PFSK-1 (cell line): Measurements from ENCODE around the gene DNALI1.

Experiments
- POLR2AphosphoS5 ChIP-seq: IDR thresholded peaks from 2 replicates; pipeline ENCODE4 v1.6.1; 2012; ENCODE audit warnings: low read depth, mild to moderate bottlenecking, control low read depth, low read length, moderate library complexity
- REST ChIP-seq, 2 experiments: IDR thresholded peaks; 2 replicates each; pipeline versions ENCODE4 v1.6.1 to v1.8.0; 2011 to 2012; ENCODE audit warnings: low read depth in 2 of 2, low read length in 2 of 2, control low read depth in 1 of 2, inconsistent platforms in 1 of 2, mild to moderate bottlenecking in 1 of 2, moderate library complexity in 1 of 2; ENCODE audit not compliant: insufficient read depth in 1 of 2
- SIN3A ChIP-seq: IDR thresholded peaks from 2 replicates; pipeline ENCODE4 v1.6.1; 2012; ENCODE audit warnings: mild to moderate bottlenecking, low read length, moderate library complexity, borderline replicate concordance; ENCODE audit not compliant: insufficient read depth
- TAF1 ChIP-seq: IDR thresholded peaks from 2 replicates; pipeline ENCODE4 v1.6.1; 2012; ENCODE audit warnings: low read length, control low read depth, borderline replicate concordance; ENCODE audit not compliant: insufficient read depth

GRCh38 chr1:37519613-37520012 is 37.1 kb upstream of the DNALI1 start:
- TF ChIP-seq REST (IDR thresholded peaks at IDR 0.05; ENCODE audit: insufficient read depth in 1 of 2, low read depth in 2 of 2, low read length in 2 of 2) (no peak), SIN3A (no peak), POLR2AphosphoS5 (no peak), TAF1 (no peak)
